ENCODE data around the gene PCGF1. TPM values are rescaled to one million over a fixed set of nuclear protein-coding genes. Genes with fewer than 3 reads are reported as not detected.

The PCGF1 gene
- total RNA-seq, 2 experiments from 2014 or later = 21.7 to 28.7 TPM

- intact Hi-C loops (cut with DNase I, micrococcal nuclease) = loop anchor here in 1 of 2 experiments (2.0 kb wide), 1 partner anchor 39 kb away; the partner anchor contains the start of gene DOK1
- Mint-ChIP-seq H3K36me3 (ENCODE audit: low read depth) (peaks cover 8% of the 10 kb centered on the region), H3K4me3 (peak overlapping the region; percentile 57), H3K9me3 (ENCODE audit: low read depth) (no peaks in the 10 kb centered on the region), H3K27ac (no peak overlapping the region), H3K27me3 (peaks cover 69% of the 10 kb centered on the region), H3K4me1 (peaks cover 16% of the 10 kb centered on the region)
- POLR2A ChIA-PET = interaction anchor here (1.1 to 1.6 kb wide), 3 partner anchors 10 to 57 kb away, joined by 3 to 4 read pairs (median 3); partner anchors contain the start of genes AUP1, DQX1, HTRA2 and WBP1
- no peak for ATAC-seq
- DNase-seq = peak; percentile 35
- CTCF ChIA-PET = interaction anchor here (0.6 to 1.3 kb wide), 4 partner anchors 12 to 1265 kb away, joined by 3 read pairs; no protein-coding TSS in a partner anchor
Measured at GRCh38 chr2:74515271-74515980, 7.9 kb upstream of the PCGF1 start.

- peak within 1 kb of the TSS; percentile 57 for H3K4me3 Mint-ChIP-seq
- peaks cover 64% of the 10 kb centered on the region for H3K27me3 Mint-ChIP-seq
- H3K27ac Mint-ChIP-seq = no peak within 1 kb of the TSS
- H3K4me1 Mint-ChIP-seq = peaks cover 17% of the 10 kb centered on the region
- intact Hi-C loops (cut with DNase I, micrococcal nuclease) = loop anchor here in 1 of 2 experiments (1.0 to 2.0 kb wide), 2 partner anchors 15 to 40 kb away; partner anchors contain the start of genes DOK1 and LBX2
- peak; percentile 20 for ATAC-seq
- POLR2A ChIA-PET = interaction anchor here (1.3 kb wide), 1 partner anchor 56 kb away, joined by 4 read pairs; the partner anchor contains the start of gene WBP1
- peak; percentile 43 for DNase-seq
- H3K9me3 Mint-ChIP-seq (ENCODE audit: low read depth) = no peaks in the 10 kb centered on the region
- CTCF ChIA-PET = interaction anchor here (0.9 to 1.3 kb wide), 4 partner anchors 11 to 75 kb away, joined by 3 read pairs; no protein-coding TSS in a partner anchor
- H3K36me3 Mint-ChIP-seq (ENCODE audit: low read depth) = peaks cover 8% of the 10 kb centered on the region
Measured at GRCh38 chr2:74514368-74515270, 7.1 kb upstream of the PCGF1 start, which contains the start of gene TLX2. TLX2 (plus strand) TSS chr2:74514450; CDS start chr2:74514807, 357 bp downstream.

- peaks cover 17% of the 10 kb centered on the region for H3K4me1 Mint-ChIP-seq
- H3K27ac Mint-ChIP-seq = no peak overlapping the region
- ATAC-seq (peak; percentile 44), DNase-seq (peak; percentile 66)
- POLR2A ChIA-PET = interaction anchor here (0.6 kb wide), 1 partner anchor 47 kb away, joined by 3 read pairs; no protein-coding TSS in a partner anchor
- peaks cover 8% of the 10 kb centered on the region for H3K36me3 Mint-ChIP-seq (ENCODE audit: low read depth)
- intact Hi-C loops (cut with DNase I, micrococcal nuclease) = loop anchor here in 1 of 2 experiments (1.0 to 2.0 kb wide), 2 partner anchors 14 to 41 kb away; partner anchors contain the start of genes DOK1 and LBX2
- no peaks in the 10 kb centered on the region for H3K9me3 Mint-ChIP-seq (ENCODE audit: low read depth)
- H3K27me3 Mint-ChIP-seq = peaks cover 62% of the 10 kb centered on the region
- CTCF ChIA-PET = interaction anchor here (1.0 to 1.3 kb wide), 3 partner anchors 31 to 101 kb away, joined by 3 to 5 read pairs (median 3); partner anchors contain the start of genes CCDC142 and TTC31
- H3K4me3 Mint-ChIP-seq = peak overlapping the region; percentile 25
Measured at GRCh38 chr2:74513605-74514367, 6.3 kb upstream of the PCGF1 start.

GRCh38 chr2:74512744-74513604 is 5.5 kb upstream of the PCGF1 start:
- CTCF ChIA-PET = interaction anchor here (0.6 to 1.3 kb wide), 4 partner anchors 30 to 474 kb away, joined by 3 to 5 read pairs (median 3); partner anchors contain the start of genes CCDC142 and TTC31
- POLR2A ChIA-PET = interaction anchor here (0.6 kb wide), 1 partner anchor 46 kb away, joined by 3 read pairs; no protein-coding TSS in a partner anchor
- no peaks in the 10 kb centered on the region for H3K9me3 Mint-ChIP-seq (ENCODE audit: low read depth)
- no peak for DNase-seq
- H3K4me3 Mint-ChIP-seq = no peak overlapping the region
- peaks cover 8% of the 10 kb centered on the region for H3K36me3 Mint-ChIP-seq (ENCODE audit: low read depth)
- peaks cover 23% of the 10 kb centered on the region for H3K4me1 Mint-ChIP-seq
- intact Hi-C loops (cut with DNase I, micrococcal nuclease) = no loop called here
- no peak overlapping the region for H3K27ac Mint-ChIP-seq
- ATAC-seq = no peak
- H3K27me3 Mint-ChIP-seq = peaks cover 55% of the 10 kb centered on the region

- H3K27ac Mint-ChIP-seq = no peak overlapping the region
- no peak for DNase-seq
- no peak overlapping the region for H3K4me3 Mint-ChIP-seq
- H3K4me1 Mint-ChIP-seq = peaks cover 26% of the 10 kb centered on the region
- ChIA-PET POLR2A (no interaction called here), CTCF (interaction anchor here (1.1 to 1.7 kb wide), 3 partner anchors 8 to 11 kb away, joined by 3 to 7 read pairs (median 6); no protein-coding TSS in a partner anchor)
- H3K36me3 Mint-ChIP-seq (ENCODE audit: low read depth) = peaks cover 7% of the 10 kb centered on the region
- ATAC-seq = no peak
- intact Hi-C loops (cut with DNase I, micrococcal nuclease) = no loop called here
- H3K27me3 Mint-ChIP-seq = peaks cover 41% of the 10 kb centered on the region
- H3K9me3 Mint-ChIP-seq (ENCODE audit: low read depth) = no peaks in the 10 kb centered on the region
Measured at GRCh38 chr2:74511104-74511989, 3.9 kb upstream of the PCGF1 start.

GRCh38 chr2:74510272-74510671 is 2.8 kb upstream of the PCGF1 start:
- Mint-ChIP-seq H3K9me3 (ENCODE audit: low read depth) (no peaks in the 10 kb centered on the region), H3K4me1 (peaks cover 26% of the 10 kb centered on the region), H3K27me3 (peaks cover 36% of the 10 kb centered on the region), H3K36me3 (ENCODE audit: low read depth) (peaks cover 15% of the 10 kb centered on the region), H3K27ac (no peak overlapping the region), H3K4me3 (no peak overlapping the region)
- intact Hi-C loops (cut with DNase I, micrococcal nuclease) = no loop called here
- ATAC-seq (no peak), DNase-seq (no peak)
- CTCF ChIA-PET = interaction anchor here (1.1 to 1.7 kb wide), 4 partner anchors 9 to 27 kb away, joined by 3 to 7 read pairs (median 6); partner anchors contain the start of genes CCDC142 and TTC31
- POLR2A ChIA-PET = interaction anchor here (0.9 to 1.7 kb wide), 2 partner anchors 16 to 52 kb away, joined by 3 to 5 read pairs; partner anchors contain the start of genes DQX1 and WBP1

- Mint-ChIP-seq H3K4me1 (peaks cover 35% of the 10 kb centered on the region), H3K27ac (peak overlapping the region; percentile 99), H3K9me3 (ENCODE audit: low read depth) (no peaks in the 10 kb centered on the region), H3K27me3 (peaks cover 39% of the 10 kb centered on the region), H3K36me3 (ENCODE audit: low read depth) (peaks cover 34% of the 10 kb centered on the region), H3K4me3 (peak overlapping the region; percentile 93)
- intact Hi-C loops (cut with DNase I, micrococcal nuclease) = loop anchor here (1.0 to 5.0 kb wide), 10 partner anchors 21 to 771 kb away; partner anchors contain the start of genes AUP1 (in 2 of the 2), HTRA2 (in 2 of the 2), TTC31 (in 2 of the 2) and DOK1 (in 1 of the 2)
- peak; percentile 51 for DNase-seq
- peak; percentile 16 for ATAC-seq
- CTCF ChIA-PET = interaction anchor here (0.5 to 2.0 kb wide), 4 partner anchors 23 to 80 kb away, joined by 3 to 6 read pairs (median 4); no protein-coding TSS in a partner anchor
- POLR2A ChIA-PET = interaction anchor here (0.6 kb wide), 1 partner anchor 86 kb away, joined by 3 read pairs; no protein-coding TSS in a partner anchor
Measured at GRCh38 chr2:74507926-74508520, 528 bp upstream of the PCGF1 start.

- Mint-ChIP-seq H3K27me3 (peaks cover 39% of the 10 kb centered on the region), H3K4me1 (peaks cover 43% of the 10 kb centered on the region), H3K9me3 (ENCODE audit: low read depth) (no peaks in the 10 kb centered on the region), H3K27ac (no peak overlapping the region), H3K4me3 (peak overlapping the region; percentile 13), H3K36me3 (ENCODE audit: low read depth) (peaks cover 34% of the 10 kb centered on the region)
- ATAC-seq (no peak), DNase-seq (no peak)
- POLR2A ChIA-PET = interaction anchor here (1.0 kb wide), 1 partner anchor 25 kb away, joined by 5 read pairs; no protein-coding TSS in a partner anchor
- intact Hi-C loops (cut with DNase I, micrococcal nuclease) = loop anchor here (2.0 to 5.0 kb wide), 2 partner anchors 51 to 82 kb away; partner anchors contain the start of gene INO80B (in 1 of the 2)
- CTCF ChIA-PET = interaction anchor here (2.0 kb wide), 1 partner anchor 25 kb away, joined by 4 read pairs; no protein-coding TSS in a partner anchor
Measured at GRCh38 chr2:74505448-74506246, 1.8 kb downstream of the PCGF1 start.
